ENCODE data around the gene DMAC2L. TPM values are rescaled to one million over a fixed set of nuclear protein-coding genes. Genes with fewer than 3 reads are reported as not detected.
A peak's percentile ranks its signal among the peaks of the same experiment; 100 is the strongest.
"Not testable (repeated sequence)": the region's sequence is repeated elsewhere in the genome, so short reads cannot be mapped to it uniquely, and the experiment has no call there.

DMAC2L gene, protein sequence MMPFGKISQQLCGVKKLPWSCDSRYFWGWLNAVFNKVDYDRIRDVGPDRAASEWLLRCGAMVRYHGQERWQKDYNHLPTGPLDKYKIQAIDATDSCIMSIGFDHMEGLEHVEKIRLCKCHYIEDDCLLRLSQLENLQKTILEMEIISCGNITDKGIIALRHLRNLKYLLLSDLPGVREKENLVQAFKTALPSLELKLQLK
- 8.0 TPM for total RNA-seq

GRCh38 chr14:50311972-50312733 lies at the start of gene DMAC2L, which contains the start of gene L2HGDH:
TSS of gene DMAC2L (plus strand) at chr14:50312324. CDS start at chr14:50321488, 9,164 bp downstream.
TSS of gene L2HGDH (minus strand) at chr14:50312229. CDS start at chr14:50312150, 79 bp downstream.
- DNase-seq (ENCODE audit: low spot score) = peak; percentile 96
- peak; percentile 94 for ATAC-seq

- ATAC-seq = no peak
- no peak for DNase-seq (ENCODE audit: low spot score)
Observed at GRCh38 chr14:50262865-50263264, 49.3 kb upstream of the DMAC2L start.

GRCh38 chr14:50263321-50263720 lies 48.8 kb upstream of the DMAC2L start:
- DNase-seq (ENCODE audit: low spot score) (no peak), ATAC-seq (no peak)

DNA sequence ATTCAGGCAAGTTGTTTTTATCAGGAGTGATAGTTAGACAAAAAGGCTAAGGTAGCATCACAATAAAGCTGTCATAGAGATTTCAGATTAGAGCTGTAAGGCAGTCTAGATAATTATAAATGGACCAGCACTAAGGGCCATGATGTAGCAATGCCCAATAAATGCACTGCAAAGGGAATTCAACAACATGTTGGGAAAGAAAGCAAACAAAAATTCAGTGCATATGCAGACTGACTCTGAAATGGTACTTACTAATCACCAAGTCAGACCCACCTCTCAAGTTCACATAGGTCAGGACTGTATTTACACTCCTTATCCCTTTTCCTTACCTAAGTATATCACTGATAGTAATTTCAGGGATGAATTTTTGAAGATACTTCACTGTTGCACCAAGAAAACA lies 47.1 kb upstream of the DMAC2L start:
- no peak for DNase-seq (ENCODE audit: low spot score)
- no peak for ATAC-seq

DNA sequence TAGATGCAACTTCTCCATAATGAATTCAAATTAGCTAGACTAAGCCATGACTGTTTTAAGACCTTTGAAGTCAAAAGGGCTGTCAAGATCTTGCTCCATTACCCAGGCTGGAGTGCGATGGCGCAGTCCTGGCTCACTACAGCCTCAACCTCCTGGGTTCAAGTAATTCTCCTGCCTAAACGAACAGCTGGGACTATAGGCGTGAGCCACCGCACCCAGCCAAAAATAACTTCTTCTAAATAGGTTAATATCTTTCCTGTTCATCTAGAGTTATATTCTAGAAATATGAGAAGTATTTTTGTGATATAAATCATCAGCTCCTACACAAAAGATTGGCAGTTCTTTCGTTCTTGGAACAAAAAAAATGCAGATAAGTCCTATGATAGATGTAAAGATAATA lies 41.2 kb upstream of the DMAC2L start:
- ATAC-seq (no peak), DNase-seq (ENCODE audit: low spot score) (no peak)

GRCh38 chr14:50272498-50272897 lies 39.6 kb upstream of the DMAC2L start:
- ATAC-seq (no peak), DNase-seq (ENCODE audit: low spot score) (no peak)

DNA sequence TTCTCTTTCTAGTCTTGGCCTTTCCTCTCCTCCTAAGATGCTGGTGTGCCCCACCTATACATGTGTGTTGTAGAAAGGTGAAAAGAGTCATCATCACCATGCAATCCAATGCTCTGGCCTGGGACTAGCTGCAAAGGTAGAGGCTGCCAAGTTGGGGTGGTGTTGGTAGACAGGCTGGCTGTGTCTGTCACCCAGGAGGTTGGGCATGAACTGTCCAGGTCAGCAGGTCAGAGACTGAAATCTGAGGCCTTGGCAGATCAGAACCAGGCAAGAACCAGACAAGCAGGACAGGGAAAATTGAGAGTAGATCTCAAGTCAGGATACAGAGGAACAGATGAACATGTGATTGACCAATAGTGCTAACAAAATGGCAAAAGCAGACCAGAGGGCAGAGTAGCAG lies 26.3 kb upstream of the DMAC2L start:
- peak; percentile 98 for ATAC-seq
- DNase-seq (ENCODE audit: low spot score) = peak; percentile 61

GRCh38 chr14:50288146-50288545 lies 24.0 kb upstream of the DMAC2L start:
- DNase-seq (ENCODE audit: low spot score) = no peak

GRCh38 chr14:50290306-50290705 lies 21.8 kb upstream of the DMAC2L start:
- no peak for DNase-seq (ENCODE audit: low spot score)

More at GRCh38 chr14:50288146-50288545, 24.0 kb upstream of the DMAC2L start:
- ATAC-seq = no peak

DNA sequence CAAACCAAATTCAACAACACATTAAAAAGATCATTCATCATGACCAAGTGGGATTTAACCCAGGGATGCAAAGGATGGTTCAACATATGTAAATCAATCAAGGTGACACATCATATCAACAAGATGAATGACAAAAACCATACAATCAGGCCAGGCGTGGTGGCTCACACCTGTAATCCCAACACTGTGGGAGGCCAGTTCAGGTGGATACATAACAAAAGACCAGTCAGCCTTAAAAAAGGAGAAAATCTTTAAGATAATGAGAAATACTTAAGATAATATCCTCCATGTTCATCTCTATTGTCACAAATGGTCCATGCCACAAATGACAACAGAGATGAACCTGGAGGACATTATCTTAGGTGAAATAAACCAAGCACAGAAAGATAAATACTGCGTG lies 12.5 kb upstream of the DMAC2L start:
- no peak for ATAC-seq
- no peak for DNase-seq (ENCODE audit: low spot score)

More at GRCh38 chr14:50290306-50290705, 21.8 kb upstream of the DMAC2L start:
- ATAC-seq = no peak

- DNase-seq (ENCODE audit: low spot score) = no peak
- ATAC-seq = no peak
Observed at GRCh38 chr14:50301914-50302313, 10.2 kb upstream of the DMAC2L start.

- ATAC-seq (peak; percentile 99), DNase-seq (ENCODE audit: low spot score) (peak; percentile 84)
Observed at GRCh38 chr14:50303744-50304471, 8.2 kb upstream of the DMAC2L start.

- ATAC-seq = no peak
- DNase-seq (ENCODE audit: low spot score) = no peak
Observed at GRCh38 chr14:50308363-50308915, 3.7 kb upstream of the DMAC2L start.

GRCh38 chr14:50310445-50310844 lies 1.7 kb upstream of the DMAC2L start:
- no peak for DNase-seq (ENCODE audit: low spot score)
- no peak for ATAC-seq

GRCh38 chr14:50311337-50311971 lies 670 bp upstream of the DMAC2L start:
- DNase-seq (ENCODE audit: low spot score) (no peak), ATAC-seq (peak; percentile 40)

DNA sequence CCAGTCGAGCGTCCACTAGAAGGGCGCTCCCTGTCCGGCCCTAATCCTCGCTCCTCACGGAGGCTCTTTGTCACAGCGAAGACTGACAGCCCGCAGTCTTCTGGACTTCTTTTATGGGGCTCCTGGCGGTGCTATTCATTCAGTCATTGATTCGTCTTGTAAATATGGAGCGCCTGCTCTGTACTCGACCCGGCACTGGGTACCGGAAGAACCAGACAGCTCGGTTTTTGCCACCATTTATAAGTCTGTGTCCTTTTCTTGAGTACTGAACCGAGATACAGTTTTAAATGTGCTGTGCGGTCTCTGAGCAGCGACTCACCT lies 570 bp downstream of the DMAC2L start:
- DNase-seq (ENCODE audit: low spot score) (no peak), ATAC-seq (no peak)

DNA sequence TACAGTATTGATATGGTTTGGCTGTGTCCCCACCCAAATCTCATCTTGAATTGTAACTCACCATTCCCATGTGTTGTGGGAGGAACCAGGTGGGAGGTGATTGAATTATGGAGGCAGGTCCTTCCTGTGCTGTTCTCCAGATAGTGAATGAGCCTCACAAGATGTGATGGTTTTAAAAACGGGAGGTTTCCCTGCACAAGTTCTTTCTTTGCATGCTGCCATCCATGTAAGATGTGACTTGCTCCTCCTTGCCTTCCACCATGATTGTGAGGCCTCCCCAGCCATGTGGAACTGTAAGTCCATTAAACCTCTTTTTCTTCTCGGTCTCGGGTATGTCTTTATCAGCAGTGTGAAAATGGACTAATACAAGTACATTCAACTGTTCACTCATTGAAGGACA lies 2.0 kb downstream of the DMAC2L start:
- ATAC-seq; DNase-seq (ENCODE audit: low spot score): not testable (repeated sequence)

DNA sequence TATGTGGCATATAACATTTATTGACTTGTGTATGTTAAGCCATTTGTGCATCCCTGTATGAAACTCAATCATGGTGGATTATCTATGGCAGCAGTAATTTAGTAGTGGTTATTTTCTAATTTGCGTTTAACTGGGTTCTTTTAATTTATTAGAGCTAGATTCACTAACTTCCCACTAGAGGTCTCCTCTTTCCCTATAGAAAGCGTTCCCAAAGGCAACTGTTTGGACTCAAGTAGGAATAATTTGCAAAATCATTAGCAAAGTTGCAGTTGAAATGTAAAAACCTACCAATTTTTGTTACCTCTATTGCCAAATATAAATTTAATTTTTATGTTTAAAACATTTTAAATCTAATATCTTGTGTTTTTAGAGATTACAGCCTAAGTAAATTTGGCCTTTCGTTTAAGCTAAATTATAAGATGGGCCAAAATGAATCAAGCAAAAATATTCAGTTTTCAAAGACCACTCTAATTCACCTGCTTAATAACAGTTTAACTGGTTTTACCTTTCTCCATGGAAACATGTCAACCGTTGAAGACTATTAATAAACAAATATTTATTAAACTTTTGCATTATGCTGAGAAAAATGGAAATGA lies 6.0 kb downstream of the DMAC2L start:
- DNase-seq (ENCODE audit: low spot score) (no peak), ATAC-seq (peak; percentile 63)

DNA sequence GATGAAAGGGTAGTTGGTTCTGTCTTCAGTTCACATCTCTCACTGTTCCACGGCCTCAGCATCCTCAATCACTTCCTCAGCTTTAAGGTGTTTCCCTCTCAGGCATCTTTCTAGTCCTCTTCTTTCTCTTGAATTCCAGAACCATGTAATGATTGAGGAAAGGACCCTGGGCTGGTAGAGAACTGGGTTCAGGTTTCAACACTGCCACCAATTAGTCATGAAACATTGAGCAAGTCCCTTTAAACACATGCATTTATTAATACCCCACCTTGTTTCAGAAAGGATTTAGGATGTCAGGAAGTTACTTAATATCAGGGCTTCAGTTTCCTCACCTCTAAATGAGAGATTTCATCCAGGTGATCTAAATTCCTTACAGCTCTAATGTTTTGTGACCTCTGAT lies 7.2 kb downstream of the DMAC2L start:
- ATAC-seq (no peak), DNase-seq (ENCODE audit: low spot score) (no peak)

DNA sequence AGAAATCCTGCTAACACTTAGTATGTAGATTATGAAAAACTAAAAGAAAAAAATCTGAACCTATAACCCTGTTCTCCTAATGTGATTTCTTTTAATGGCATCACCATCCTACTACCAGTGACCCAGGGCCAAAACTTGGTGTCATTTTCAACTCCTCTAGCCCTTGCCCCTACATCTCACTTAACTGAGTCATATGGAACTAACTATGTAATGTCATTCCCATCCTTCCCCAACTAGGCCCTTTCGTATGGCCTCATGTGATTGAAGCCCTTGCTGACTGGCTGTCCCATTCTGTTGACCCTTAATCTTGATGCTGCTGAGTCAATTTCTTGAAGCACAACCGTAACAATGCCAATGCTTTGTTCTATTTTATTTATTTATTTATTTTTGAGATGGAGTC lies 7.6 kb downstream of the DMAC2L start:
- DNase-seq (ENCODE audit: low spot score) (no peak), ATAC-seq (no peak)

GRCh38 chr14:50320283-50320682 lies 8.2 kb downstream of the DMAC2L start:
- DNase-seq (ENCODE audit: low spot score) = no peak
- no peak for ATAC-seq

Measured in left lobe of liver (tissue), 2 donors.